Measurements from ENCODE around the gene AMACR. TPM values are rescaled to one million over a fixed set of nuclear protein-coding genes. Genes with fewer than 3 reads are reported as not detected.

AMACR gene
- total and polyA plus RNA-seq, 7 experiments from 2014 or later, result 2.7 to 12.0 (median 8.2) TPM

DNA sequence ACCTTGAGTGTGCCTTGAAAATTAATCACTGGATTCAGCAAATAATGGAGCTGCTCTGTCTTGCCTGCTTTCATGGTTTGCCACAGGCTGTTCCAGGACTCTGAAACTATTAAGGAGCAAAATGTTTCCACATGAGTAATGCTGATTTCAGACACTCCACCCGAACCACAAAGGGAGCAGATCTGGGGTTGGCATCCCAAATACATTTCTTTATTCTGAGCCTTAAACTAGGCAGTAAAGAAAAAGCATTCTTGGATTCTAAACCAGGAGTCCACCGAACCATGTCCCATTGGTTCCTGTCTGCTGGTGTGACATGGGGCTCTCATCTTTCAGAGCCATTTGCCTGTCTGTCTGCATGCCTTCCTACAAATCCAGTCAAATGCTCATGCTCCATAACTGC, 45.3 kb upstream of the AMACR start:
- Mint-ChIP-seq H3K9me3 (peaks cover 0 to 2% (median 0%) of the 10 kb centered on the region in 11 donors), H3K4me3 (no peak overlapping the region), H3K27me3 (no peaks in the 10 kb centered on the region), H3K36me3 (peaks cover 6 to 55% (median 29%) of the 10 kb centered on the region in 5 donors), H3K27ac (no peak overlapping the region), H3K4me1 (peaks cover 0 to 5% (median 0%) of the 10 kb centered on the region in 7 donors)
- POLR2A ChIA-PET, result no interaction called here
- CTCF ChIA-PET, result no interaction called here
- Histone ChIP-seq H3K27ac (ENCODE audit: low read depth, low read length) (no peak overlapping the region), H3K4me1 (ENCODE audit: control insufficient read depth in 2 of 2, insufficient read depth in 2 of 2, low read length in 2 of 2) (no peaks in the 10 kb centered on the region), H3K27me3 (ENCODE audit: control insufficient read depth in 2 of 2, insufficient read depth in 2 of 2, low read length in 2 of 2) (no peaks in the 10 kb centered on the region), H3K4me3 (ENCODE audit: low read length) (no peak overlapping the region), H3K36me3 (ENCODE audit: control insufficient read depth in 2 of 3, insufficient read depth in 3 of 3, low read length in 3 of 3) (peaks cover 0 to 14% (median 0%) of the 10 kb centered on the region in 3 experiments), H3K9me3 (ENCODE audit: control insufficient read depth in 2 of 3, low read length in 3 of 3) (no peaks in the 10 kb centered on the region)
- intact Hi-C loops (cut with micrococcal nuclease), result no loop called here
- ATAC-seq, result no peak
- DNase-seq, result no peak

DNA sequence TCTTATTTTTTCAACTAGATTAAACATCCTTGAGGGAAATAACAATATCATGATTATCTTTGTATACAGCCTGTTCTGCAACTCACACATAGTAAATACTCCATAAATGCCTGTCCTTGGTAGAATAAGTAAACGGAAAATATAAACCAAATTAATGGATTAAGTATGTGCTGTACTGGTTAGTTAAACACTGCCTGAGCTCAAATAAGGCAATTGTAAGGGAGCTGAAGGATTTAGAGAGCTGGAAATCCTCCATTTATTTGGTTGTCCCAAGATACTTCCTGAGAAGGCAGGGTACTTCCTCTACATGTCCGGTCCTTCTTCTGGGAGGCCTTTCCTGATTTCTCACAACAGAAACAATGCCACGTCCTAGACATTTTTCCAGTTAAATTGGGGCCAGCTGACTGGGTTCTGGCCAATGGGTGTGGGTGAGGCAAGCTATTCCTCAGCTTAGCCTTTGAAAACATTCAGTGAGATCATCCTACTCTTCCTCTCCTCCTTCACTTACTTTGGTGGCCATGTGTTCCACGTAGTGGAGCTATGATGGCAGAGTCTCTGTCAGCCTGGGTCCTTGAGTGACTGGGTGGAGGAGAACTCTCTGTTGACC, 43.6 kb upstream of the AMACR start:
- Histone ChIP-seq H3K9me3 (ENCODE audit: control insufficient read depth in 2 of 3, low read length in 3 of 3) (no peaks in the 10 kb centered on the region), H3K27ac (ENCODE audit: low read depth, low read length) (no peak overlapping the region), H3K27me3 (ENCODE audit: control insufficient read depth in 2 of 2, insufficient read depth in 2 of 2, low read length in 2 of 2) (no peaks in the 10 kb centered on the region), H3K4me3 (ENCODE audit: low read length) (no peak overlapping the region), H3K36me3 (ENCODE audit: control insufficient read depth in 2 of 3, insufficient read depth in 3 of 3, low read length in 3 of 3) (peaks cover 0 to 14% (median 4%) of the 10 kb centered on the region in 3 experiments), H3K4me1 (ENCODE audit: control insufficient read depth in 2 of 2, insufficient read depth in 2 of 2, low read length in 2 of 2) (no peaks in the 10 kb centered on the region)
- DNase-seq (no peak), ATAC-seq (no peak)
- Mint-ChIP-seq H3K27me3 (no peaks in the 10 kb centered on the region), H3K36me3 (peaks cover 4 to 58% (median 26%) of the 10 kb centered on the region in 5 donors), H3K9me3 (peaks cover 0 to 2% (median 0%) of the 10 kb centered on the region in 11 donors), H3K4me3 (no peak overlapping the region), H3K27ac (no peak overlapping the region), H3K4me1 (peaks cover 0 to 7% (median 0%) of the 10 kb centered on the region in 7 donors)
- intact Hi-C loops (cut with micrococcal nuclease), result no loop called here
- ChIA-PET CTCF (interaction anchor here (0.7 kb wide), 1 partner anchor 1677 kb away, joined by 3 read pairs; no protein-coding TSS in a partner anchor), POLR2A (no interaction called here)

GRCh38 chr5:34047774-34048572, 40.1 kb upstream of the AMACR start:
- Histone ChIP-seq H3K27me3 (ENCODE audit: control insufficient read depth in 2 of 2, insufficient read depth in 2 of 2, low read length in 2 of 2) (no peaks in the 10 kb centered on the region), H3K36me3 (ENCODE audit: control insufficient read depth in 2 of 3, insufficient read depth in 3 of 3, low read length in 3 of 3) (peaks cover 0 to 14% (median 4%) of the 10 kb centered on the region in 3 experiments), H3K27ac (ENCODE audit: low read depth, low read length) (no peak overlapping the region), H3K4me1 (ENCODE audit: control insufficient read depth in 2 of 2, insufficient read depth in 2 of 2, low read length in 2 of 2) (no peaks in the 10 kb centered on the region), H3K4me3 (ENCODE audit: low read length) (no peak overlapping the region), H3K9me3 (ENCODE audit: control insufficient read depth in 2 of 3, low read length in 3 of 3) (no peaks in the 10 kb centered on the region)
- ChIA-PET CTCF (no interaction called here), POLR2A (interaction anchor here (0.7 kb wide), 1 partner anchor 56 kb away, joined by 3 read pairs; no protein-coding TSS in a partner anchor)
- Mint-ChIP-seq H3K4me3 (no peak overlapping the region), H3K9me3 (peaks cover 0 to 2% (median 0%) of the 10 kb centered on the region in 11 donors), H3K27ac (peak overlapping the region in 2 of 9 donors; percentile 4 to 27), H3K4me1 (peaks cover 0 to 11% (median 0%) of the 10 kb centered on the region in 7 donors), H3K27me3 (no peaks in the 10 kb centered on the region), H3K36me3 (peaks cover 4 to 47% (median 22%) of the 10 kb centered on the region in 5 donors)
- no peak for ATAC-seq
- intact Hi-C loops (cut with micrococcal nuclease), result no loop called here
- no peak for DNase-seq

DNA sequence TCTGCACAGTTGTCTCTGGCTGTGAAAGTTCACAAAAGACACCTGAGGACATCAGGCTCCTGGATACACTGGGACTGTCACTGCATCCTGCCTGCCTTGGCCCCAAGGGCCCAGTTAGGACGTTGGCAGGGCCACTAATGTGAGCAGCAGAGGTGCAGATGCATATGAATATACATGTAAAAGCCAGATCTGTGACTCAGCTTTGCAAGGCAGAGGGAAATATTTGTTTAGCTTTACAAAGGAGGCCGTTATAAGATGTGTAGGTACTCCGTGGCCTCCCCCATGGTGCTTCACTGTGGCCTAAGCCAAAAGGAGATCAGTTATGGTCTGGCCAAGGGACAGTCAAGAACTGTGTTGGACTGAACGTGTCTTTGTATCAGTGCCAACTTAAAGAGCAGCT, 39.3 kb upstream of the AMACR start:
- H3K4me1 ChIP-seq (ENCODE audit: control insufficient read depth in 2 of 2, insufficient read depth in 2 of 2, low read length in 2 of 2), result no peaks in the 10 kb centered on the region
- no peak for DNase-seq
- H3K27me3 Mint-ChIP-seq, result no peaks in the 10 kb centered on the region
- H3K36me3 Mint-ChIP-seq, result peaks cover 4 to 43% (median 25%) of the 10 kb centered on the region in 5 donors
- H3K36me3 ChIP-seq (ENCODE audit: control insufficient read depth in 2 of 3, insufficient read depth in 3 of 3, low read length in 3 of 3), result peaks cover 0 to 14% (median 4%) of the 10 kb centered on the region in 3 experiments
- peaks cover 0 to 18% (median 0%) of the 10 kb centered on the region in 7 donors for H3K4me1 Mint-ChIP-seq
- peaks cover 0 to 2% (median 0%) of the 10 kb centered on the region in 11 donors for H3K9me3 Mint-ChIP-seq
- ChIA-PET CTCF (no interaction called here), POLR2A (no interaction called here)
- no peaks in the 10 kb centered on the region for H3K9me3 ChIP-seq (ENCODE audit: control insufficient read depth in 2 of 3, low read length in 3 of 3)
- no peak overlapping the region for H3K4me3 ChIP-seq (ENCODE audit: low read length)
- no peak overlapping the region for H3K27ac ChIP-seq (ENCODE audit: low read depth, low read length)
- H3K27me3 ChIP-seq (ENCODE audit: control insufficient read depth in 2 of 2, insufficient read depth in 2 of 2, low read length in 2 of 2), result no peaks in the 10 kb centered on the region
- no peak overlapping the region for H3K27ac Mint-ChIP-seq
- intact Hi-C loops (cut with micrococcal nuclease), result no loop called here
- H3K4me3 Mint-ChIP-seq, result no peak overlapping the region
- ATAC-seq, result no peak

GRCh38 chr5:34045996-34046395, 38.1 kb upstream of the AMACR start:
- Histone ChIP-seq H3K4me3 (ENCODE audit: low read length) (no peak overlapping the region), H3K27ac (ENCODE audit: low read depth, low read length) (no peak overlapping the region), H3K27me3 (ENCODE audit: control insufficient read depth in 2 of 2, insufficient read depth in 2 of 2, low read length in 2 of 2) (no peaks in the 10 kb centered on the region), H3K4me1 (ENCODE audit: control insufficient read depth in 2 of 2, insufficient read depth in 2 of 2, low read length in 2 of 2) (no peaks in the 10 kb centered on the region), H3K36me3 (ENCODE audit: control insufficient read depth in 2 of 3, insufficient read depth in 3 of 3, low read length in 3 of 3) (peaks cover 0 to 8% (median 4%) of the 10 kb centered on the region in 3 experiments), H3K9me3 (ENCODE audit: control insufficient read depth in 2 of 3, low read length in 3 of 3) (no peaks in the 10 kb centered on the region)
- ChIA-PET CTCF (no interaction called here), POLR2A (no interaction called here)
- no peak for DNase-seq
- Mint-ChIP-seq H3K27ac (no peak overlapping the region), H3K27me3 (no peaks in the 10 kb centered on the region), H3K36me3 (peaks cover 4 to 37% (median 19%) of the 10 kb centered on the region in 5 donors), H3K9me3 (peaks cover 0 to 2% (median 0%) of the 10 kb centered on the region in 11 donors), H3K4me3 (no peak overlapping the region), H3K4me1 (peaks cover 0 to 18% (median 0%) of the 10 kb centered on the region in 7 donors)
- ATAC-seq, result no peak
- intact Hi-C loops (cut with micrococcal nuclease), result no loop called here

DNA sequence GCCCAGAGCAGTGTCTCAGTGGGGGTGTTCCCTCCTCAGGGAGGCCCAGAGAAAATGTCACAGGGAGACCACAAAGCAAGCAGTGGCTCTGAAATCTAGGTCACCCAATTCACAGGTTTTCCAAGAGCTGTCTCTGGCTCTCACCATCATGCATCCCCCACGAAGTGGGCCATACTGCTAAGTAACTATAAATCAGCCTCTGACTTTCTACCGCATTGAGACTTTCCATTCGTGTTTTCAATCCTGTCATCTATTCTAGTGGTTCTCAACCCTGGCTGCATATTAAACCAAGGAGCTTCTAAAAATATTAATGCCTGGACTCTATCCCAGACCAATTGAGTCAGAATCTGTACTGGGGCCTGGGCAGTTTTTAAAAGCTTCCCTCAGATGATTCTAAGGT, 37.2 kb upstream of the AMACR start:
- POLR2A ChIA-PET, result no interaction called here

More for the DNA sequence above, 37.2 kb upstream of the AMACR start:
- Mint-ChIP-seq H3K27ac (no peak overlapping the region), H3K9me3 (no peaks in the 10 kb centered on the region), H3K4me1 (peaks cover 0 to 18% (median 0%) of the 10 kb centered on the region in 7 donors), H3K36me3 (peaks cover 0 to 37% (median 13%) of the 10 kb centered on the region in 5 donors), H3K27me3 (no peaks in the 10 kb centered on the region), H3K4me3 (no peak overlapping the region)
- Histone ChIP-seq H3K4me3 (ENCODE audit: low read length) (no peak overlapping the region), H3K4me1 (ENCODE audit: control insufficient read depth in 2 of 2, insufficient read depth in 2 of 2, low read length in 2 of 2) (no peaks in the 10 kb centered on the region), H3K27me3 (ENCODE audit: control insufficient read depth in 2 of 2, insufficient read depth in 2 of 2, low read length in 2 of 2) (no peaks in the 10 kb centered on the region), H3K27ac (ENCODE audit: low read depth, low read length) (no peak overlapping the region), H3K36me3 (ENCODE audit: control insufficient read depth in 2 of 3, insufficient read depth in 3 of 3, low read length in 3 of 3) (peaks cover 0 to 4% (median under 1%) of the 10 kb centered on the region in 3 experiments), H3K9me3 (ENCODE audit: control insufficient read depth in 2 of 3, low read length in 3 of 3) (no peaks in the 10 kb centered on the region)
- DNase-seq (no peak), ATAC-seq (peak; percentile 64)
- intact Hi-C loops (cut with micrococcal nuclease), result no loop called here
- CTCF ChIA-PET, result no interaction called here
